Limb (tissue), 2 donors: ENCODE data around the gene NKAP.
A peak's percentile ranks its signal among the peaks of the same experiment; 100 is the strongest.
"Not testable (repeated sequence)": the region's sequence is repeated elsewhere in the genome, so short reads cannot be mapped to it uniquely, and the experiment has no call there.

Source experiments
- DNase-seq, 2 donors: peaks; one replicate each; pipeline ENCODE4 v3.0.0-alpha.2; 2016; ENCODE audit errors: extremely low spot score in 2 of 2

NKAP gene

DNA sequence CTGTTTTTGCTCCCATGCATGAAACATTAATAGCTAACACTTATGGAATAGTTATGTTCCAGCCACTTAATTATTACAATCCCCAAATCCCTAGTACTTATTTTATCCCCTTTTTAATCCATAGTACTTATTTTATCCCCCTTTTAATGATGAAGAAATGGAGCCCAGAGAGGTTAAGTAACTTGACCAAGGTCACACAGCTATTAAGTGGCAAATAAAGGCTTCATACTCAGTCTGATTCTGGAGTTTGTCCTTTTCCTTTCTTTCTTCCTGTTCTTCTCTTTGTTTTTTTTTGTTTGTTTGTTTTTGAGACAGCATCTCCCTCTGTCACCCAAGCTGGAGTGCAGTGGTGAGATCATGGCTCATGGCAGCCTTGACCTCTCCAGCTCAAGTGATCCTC lies 2.2 kb downstream of the NKAP start:
- DNase-seq = no peak

DNA sequence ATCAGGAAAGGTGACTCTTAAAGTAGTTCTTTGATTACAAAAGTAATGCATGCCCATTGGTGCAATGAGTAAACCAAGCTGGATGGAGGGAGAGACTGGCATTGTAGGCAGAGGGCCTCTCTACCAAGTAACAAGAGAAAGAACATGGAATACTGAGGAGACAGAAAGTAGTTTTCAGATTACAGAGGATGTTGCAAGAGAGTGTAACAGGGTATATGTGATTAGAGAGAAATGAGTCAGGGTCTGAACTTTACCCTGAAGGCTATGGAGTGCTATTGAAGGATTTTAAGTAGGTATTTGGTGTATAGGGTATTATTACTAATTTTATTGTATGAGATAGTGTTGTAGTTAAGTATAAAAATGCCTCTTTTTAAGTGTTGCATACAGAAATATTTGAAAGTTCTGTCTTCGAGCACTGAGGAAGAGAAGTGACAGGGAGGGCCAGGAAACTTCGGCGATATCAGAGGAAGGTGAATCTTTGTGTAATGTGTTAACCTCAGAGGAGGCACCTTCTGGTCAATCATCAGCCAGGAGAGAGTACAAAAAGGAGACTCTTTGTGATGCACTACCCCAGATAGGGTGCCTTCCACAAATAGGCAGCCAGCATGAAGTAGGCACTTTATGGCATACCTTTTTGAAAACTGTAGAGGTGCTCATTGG lies 8.2 kb downstream of the NKAP start:
- DNase-seq = no peak

DNA sequence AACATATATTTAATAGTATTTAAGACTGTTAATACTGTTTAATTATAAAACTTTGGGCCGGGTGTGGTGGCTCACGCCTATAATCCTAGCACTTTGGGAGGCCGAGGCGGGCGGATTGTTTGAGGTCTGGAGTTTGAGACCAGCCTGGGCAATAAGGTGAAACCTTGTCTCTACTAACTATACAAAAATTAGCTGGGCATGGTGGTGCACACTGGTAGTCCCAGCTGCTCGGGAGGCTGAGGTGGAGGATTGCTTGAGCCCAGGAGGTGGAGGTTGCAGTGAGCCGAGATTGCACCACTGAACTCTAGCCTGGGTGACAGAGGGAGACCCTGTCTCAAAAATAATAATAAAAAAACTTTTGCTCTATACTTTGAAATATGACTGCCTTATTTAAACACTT lies 21.2 kb downstream of the NKAP start:
- not testable (repeated sequence) for DNase-seq

DNA sequence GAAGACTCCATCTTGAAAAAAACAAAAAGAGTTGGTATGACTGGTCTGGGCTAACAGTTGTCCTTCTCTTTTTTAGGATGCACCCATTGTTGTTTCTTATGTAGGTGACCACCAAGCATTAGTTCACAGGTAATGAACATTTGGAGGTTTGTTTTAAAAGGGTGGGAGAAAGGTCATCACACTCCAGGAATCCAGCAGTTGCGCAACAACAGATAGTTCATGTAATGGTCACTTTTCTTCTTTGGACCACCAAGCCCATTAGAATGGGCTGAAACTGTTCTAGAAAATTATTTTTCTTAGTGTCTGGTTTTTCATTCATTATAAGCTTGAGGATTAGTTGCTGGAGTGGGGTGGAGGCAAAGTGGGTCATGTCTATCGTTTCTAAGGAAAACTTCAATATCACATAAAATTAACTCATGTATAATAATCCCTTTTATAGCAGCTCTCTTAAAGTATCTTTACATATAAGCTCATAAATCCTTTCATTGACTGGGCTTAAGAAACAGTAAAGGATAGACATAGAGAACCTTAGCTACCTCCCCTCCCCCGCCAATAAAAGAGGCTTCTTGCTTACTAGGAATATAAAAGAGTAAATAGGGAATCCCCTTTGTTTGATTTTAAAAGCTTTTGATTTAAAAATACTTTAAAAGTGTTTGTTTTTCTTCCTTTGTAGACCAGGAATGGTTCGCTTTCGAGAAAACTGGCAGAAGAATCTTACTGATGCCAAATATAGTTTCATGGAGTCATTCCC lies 23.5 kb downstream of the NKAP start:
- no peak for DNase-seq

DNA sequence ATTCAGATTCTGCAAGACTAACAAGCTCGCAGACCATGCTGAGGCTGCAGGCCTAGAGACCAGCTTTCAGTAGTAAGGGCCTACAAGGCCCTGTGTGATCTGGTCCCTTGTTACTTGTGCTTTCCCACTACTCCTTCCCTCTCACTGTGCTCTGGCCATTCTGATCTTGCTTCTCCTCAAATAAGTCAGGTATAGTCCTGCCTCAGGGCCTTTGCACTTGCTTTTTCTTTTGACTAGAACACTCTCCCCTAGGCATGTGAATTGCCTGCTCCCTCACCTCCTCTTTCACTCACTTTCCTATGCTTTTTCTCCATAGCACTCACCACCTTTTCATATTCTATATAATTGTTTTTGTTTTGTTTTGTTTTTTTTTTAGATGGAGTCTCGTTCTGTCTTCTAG lies 25.7 kb downstream of the NKAP start:
- no peak for DNase-seq

DNA sequence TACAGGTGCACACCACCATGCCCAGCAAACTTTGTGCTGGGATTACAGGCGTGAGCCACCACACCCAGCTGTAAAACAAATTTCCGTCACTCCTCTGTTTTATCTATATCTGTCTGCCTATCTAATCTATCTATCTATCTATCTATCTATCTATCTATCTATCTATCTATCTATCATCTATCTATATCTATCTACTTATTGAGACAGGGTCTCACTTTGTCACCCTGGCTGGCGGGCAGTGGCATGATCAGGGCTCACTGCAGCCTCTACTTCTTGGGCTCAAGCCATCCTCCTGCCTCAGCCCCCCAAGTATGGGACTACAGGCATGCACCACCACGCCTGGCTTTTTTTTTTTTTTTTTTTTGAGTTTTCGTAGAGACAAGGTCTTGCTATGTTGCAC lies 27.2 kb downstream of the NKAP start:
- no peak for DNase-seq

DNA sequence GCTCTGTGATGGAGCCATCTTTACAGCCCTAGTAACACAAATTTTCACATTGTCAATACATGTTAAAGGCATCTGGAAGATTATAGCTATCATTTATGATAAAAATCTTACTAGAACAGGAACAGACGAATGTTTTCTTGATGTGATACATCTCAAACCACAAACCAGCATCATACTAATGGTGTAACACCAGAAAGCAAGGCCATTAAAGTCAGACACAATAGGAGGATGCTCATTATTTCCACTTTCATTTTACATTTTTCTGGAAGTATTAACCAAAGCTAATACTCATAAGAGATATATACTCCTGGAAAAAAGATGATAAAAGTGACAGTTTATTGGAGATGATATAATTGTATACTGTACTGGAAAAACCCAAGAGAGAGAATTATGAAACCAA lies 42.6 kb downstream of the NKAP start:
- no peak for DNase-seq

DNA sequence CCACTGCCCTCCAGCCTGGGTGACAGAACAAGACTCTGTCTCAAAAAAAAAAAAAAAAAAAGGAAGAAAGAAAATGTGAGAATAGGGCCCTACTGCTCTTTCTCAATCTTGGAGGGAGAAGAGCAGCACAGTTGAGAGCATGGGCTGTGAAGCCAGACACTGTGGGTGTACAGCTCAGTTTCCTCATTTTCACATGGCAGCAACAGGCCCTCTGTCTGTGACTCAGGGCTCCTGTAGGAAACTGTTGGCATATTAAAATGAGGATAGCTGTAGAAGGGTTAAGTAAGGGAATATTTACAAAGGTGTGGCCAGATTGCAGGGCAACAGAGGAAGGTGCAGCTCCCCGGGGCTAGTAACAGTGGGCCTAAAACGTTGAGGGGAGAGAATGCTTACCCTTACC lies 44.4 kb downstream of the NKAP start:
- DNase-seq = no peak

DNA sequence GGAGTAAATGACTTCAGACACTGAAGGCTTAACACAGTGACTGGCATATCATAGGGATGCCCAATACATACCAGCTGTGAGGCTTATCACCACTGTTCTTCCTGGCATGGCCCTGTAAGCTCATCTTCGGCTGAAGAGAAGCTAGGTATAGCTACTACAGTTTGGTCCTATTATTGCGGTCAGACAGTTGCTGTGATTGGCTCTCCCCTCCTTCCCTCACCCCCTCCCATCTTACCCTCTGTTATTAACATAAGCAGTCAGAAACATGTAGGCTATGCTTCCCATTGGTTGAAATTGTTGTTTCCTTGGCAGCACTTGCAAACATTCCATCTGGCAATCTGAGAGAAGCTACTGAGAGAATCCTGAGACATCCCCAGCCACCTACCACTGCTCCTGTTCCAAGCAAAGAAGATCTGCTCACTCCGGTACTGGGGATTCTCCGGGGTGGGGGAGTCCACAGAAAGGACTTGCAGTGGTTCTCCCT lies 47.7 kb downstream of the NKAP start, which contains the start of gene AKAP14:
TSS of gene AKAP14 (plus strand) at position 51 of the 484 bp plus-strand sequence. CDS start 7,331 bp downstream, outside the sequence.
- DNase-seq = no peak

DNA sequence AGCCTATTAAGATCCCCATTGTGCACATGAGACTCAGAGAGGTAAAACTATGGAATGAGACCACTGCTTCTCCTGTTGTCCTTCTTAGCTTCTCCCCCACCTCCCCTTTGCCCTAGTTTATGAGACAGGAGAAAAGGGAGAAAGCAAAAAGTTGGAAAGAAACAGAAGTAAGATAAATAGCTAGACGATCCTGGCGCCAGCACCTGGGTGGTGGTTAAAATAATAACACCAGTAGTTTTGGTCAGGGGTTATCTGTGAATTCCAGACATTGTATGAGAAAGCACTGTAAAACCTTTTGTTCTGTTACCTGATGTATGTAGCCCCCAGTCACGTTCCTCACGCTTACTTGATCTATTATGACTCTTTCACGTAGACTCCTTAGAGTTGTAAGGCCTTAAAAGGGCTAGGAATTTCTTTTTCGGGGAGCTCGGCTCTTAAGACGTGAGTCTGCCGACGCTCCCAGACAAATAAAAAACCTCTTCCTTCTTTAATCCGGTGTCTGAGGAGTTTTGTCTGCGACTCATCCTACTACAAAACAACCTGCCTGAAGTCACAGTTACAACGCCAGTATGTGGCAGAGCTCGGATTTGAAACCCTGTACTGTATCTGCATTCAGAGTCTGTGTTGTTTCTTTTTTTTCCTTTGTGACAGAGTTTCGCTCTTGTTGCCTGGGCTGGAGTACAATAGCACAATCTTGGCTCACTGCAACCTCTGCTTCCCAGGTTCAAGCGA lies 51.4 kb downstream of the NKAP start:
- DNase-seq = not testable (repeated sequence)

DNA sequence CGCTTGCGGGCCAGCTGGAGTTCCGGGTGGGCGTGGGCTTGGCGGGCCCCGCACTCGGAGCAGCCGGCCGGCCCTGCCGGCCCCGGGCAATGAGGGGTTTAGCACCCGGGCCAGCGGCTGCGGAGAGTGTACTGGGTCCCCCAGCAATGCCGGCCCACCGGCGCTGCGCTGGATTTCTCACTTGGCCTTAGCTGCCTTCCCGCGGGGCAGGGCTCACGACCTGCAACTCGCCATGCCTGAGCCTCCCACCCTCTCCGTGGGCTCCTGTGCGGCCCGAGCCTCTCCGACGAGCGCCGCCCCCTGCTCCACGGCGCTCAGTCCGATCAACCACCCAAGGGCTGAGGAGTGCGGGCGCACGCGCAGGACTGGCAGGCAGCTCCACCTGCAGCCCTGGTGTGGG lies 52.9 kb downstream of the NKAP start:
- not testable (repeated sequence) for DNase-seq

DNA sequence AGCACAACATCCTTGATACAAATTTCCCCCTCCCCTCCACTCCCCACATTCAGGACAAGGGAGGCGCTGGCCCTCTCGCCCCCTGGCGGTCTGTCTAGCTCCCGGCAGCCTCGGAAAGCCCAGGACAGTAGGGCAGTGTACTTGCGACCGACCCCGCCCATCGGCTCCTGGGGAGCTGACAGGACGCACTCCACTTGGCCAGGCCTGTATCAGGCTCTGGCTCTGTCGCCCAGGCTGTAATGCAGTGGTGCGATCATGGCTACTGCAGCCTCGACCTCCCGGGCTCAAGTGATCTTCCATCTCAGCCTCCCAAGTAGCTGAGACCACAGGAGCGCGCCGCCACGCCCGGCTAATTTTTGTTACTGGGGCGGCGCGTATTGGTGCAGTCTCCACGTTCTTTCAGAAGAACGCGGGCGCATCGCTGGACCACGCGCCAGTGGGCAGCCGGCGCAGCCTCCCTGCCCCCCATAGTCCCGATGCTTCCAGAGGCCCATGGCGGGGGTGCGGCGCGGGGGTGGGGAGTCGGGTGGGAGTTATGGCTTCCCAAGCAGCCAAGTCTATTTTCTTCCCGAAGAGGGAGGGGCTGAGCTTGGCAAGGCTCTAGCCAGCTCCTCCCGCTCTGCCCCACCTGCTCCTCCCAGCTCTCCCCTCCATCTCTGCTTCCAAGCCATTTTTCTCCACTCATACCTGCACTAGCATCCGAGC lies 55.7 kb downstream of the NKAP start:
- DNase-seq = peak in 1 of 2 donors; percentile 56

DNA sequence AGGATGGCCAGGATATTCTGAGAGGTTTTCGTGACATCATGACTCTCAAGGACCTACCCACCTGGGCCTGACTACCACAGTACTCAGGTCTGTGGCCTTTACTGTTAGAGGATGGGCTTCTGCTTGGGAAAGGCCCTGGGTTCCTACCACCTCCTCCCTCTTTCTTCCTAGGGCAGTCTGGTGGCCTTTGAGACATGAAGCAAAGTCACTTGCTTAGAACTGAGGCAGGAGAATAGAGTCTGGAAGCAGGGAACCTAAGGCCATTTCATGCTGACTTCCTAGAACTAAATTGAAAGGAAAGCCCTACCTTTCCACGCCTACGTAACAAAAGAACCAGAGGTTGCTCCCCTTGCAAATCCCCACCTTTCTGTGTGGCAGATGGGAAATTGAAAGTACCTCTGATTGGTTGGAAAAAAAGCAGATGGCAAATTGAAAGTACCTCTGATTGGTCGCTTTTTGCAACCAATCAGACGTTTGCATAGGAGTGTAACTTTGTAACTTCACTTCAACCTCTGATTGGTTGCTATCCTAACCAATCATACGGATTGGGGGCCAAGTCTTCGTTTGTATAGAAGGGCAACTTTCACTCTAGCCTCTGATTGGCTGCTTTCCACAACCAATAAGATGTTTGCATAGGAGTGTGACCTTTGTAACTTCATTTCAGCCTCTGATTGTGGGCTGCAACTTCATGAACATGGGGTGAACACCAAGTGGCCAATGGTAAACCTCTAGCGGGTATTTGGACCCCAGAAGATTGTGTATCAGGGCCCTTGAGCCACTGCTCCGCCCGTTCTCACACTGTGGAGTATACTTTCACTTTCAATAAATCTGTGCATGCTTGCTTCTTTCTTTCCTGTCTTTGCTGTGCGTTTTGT lies 57.8 kb downstream of the NKAP start:
- no peak for DNase-seq

DNA sequence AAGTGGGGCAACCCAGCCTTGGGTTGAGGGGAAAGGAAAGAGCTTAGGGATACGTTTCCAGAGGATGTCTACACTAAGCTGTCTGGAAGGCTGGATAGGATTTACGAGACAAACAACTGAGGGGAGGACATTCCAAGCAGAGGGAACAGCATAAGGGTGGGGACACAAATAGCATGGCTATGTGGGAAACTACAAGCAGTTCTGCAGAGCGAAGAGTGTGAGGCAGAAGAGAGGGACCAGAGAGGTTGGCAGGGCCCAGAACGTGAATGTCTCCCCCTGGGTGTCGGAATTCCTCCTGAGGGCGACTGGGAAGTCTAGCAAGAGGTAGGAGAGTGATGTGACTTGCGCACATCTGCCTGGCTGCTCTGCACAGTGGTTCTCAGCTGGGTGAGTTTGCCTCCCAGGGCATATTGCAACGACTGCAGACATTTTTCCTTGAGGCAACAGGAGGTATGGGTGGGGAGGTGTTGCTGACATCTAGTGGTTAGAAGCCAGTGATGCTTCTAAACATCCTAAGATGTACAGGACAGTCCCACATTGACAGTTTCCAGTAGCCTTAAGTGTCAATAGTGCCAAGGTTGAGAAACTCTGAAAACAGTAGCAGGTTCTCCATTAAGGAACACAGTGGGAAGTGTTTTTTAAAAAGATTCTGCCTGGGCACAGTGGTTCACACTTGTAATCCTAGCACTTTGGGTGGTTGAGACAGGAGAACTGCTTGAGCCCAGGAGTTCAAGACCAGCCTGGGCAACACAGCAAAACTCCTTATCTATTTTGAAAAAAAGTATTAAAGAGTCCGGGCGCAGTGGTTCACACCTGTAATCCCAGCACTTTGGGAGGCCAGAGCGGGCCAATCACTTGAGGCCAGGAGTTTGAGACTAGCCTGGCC lies 62.8 kb downstream of the NKAP start:
- DNase-seq = peak in 1 of 2 donors; percentile 37

DNA sequence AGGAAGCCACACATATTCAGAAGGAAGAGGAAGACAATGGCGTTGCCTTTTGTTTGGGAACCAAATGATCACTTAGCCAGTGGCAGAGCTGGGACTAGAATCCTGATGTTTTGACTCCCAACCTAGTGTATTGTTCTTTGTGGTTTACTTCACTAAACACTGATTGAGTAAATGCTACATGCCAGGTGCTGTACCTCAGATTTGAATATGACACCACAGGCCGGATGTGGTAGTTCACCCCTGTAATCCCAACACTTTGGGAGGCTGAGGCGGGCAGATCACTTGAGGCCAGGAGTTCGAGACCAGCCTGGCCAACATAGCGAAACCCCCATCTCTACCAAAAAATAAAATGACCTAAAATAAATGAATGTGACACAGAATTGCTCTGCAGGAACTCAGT lies 63.5 kb downstream of the NKAP start:
- no peak for DNase-seq

DNA sequence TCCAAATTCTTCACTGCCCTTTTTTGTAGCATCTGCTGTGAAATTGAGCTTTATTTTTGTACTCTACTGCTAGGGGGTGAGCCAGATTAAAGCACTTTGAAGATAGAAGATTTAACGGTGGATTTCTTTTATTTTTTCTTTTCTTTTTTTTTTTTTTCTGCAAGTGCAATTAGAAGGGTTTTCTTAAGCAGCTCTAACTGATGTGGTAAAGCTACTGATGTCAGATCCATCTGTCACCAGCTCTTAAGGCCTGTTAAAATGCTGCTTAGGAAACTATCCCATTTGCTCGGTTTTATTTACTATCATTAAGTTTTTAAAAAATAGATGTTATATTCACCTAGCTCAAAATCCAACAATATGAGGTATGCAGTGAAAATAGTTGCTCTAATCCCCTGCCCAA lies 64.8 kb downstream of the NKAP start:
- DNase-seq = no peak

DNA sequence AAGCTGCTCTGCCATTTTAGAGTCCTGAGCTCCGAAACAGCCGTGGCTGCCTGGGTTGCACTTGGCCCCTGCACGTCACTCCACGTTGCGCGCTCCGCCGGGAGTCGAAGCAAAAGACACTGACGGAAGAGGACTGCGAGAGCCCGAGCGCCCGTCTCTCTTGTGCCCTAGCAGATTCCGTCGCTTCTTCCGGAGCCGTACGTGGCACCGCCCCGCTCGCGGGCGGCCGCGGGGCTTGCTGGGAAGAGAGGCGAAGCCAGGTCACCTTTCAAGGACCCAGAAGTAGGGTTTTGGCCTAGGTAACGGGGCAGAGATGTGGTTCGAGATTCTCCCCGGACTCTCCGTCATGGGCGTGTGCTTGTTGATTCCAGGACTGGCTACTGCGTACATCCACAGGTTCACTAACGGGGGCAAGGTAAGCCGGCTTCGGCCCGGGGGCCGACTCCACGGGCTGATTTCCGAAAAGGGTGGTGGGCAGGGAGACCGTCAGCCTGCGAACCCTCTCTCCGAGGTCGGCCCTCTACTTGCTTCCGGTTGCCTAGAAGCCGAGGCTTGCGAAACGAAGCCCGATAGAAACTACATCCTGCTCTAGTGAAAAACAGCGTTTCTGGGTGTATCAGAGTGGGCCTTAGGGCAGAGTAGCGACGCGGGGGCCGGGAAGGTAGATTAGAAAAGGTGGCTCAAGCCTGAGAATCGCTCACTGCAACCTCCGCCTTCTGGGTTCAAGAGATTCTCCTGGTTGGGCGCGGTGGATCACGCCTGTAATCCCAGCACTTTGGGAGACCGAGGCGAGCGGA lies 71.8 kb downstream of the NKAP start, which contains the start of the genes NDUFA1 and RNF113A:
TSS of gene NDUFA1 (plus strand) at position 234 of the 797 bp plus-strand sequence. CDS start at position 314, 80 bp downstream.
TSS of gene RNF113A (minus strand) at position 135 of the 797 bp plus-strand sequence. CDS start at position 15, 120 bp downstream.
- peak; percentile 78 to 81 for DNase-seq

DNA sequence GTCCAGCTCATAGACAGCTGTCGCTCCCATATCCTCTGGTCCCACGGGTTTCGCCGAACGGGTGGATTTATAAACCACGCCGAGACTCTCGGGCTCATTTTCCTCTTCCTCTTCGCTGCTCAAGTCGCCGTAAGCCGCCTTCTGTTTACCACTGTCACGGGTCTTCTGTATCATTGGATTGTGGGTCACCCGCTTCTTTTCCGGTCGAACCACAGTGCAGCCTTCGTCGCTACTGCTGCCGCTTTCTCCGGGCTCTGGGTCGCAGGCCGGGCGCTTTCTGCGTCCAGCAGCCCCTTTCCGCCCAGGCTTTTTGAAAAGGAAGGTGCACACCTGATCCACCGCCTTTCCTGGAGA lies 72.3 kb downstream of the NKAP start:
- no peak for DNase-seq
